Calu3 (cell line): ENCODE measurements around the gene MIEF1. TPM values are rescaled to one million over a fixed set of nuclear protein-coding genes. Genes with fewer than 3 reads are reported as not detected.
"Not testable (repeated sequence)": the region's sequence is repeated elsewhere in the genome, so short reads cannot be mapped to it uniquely, and the experiment has no call there.

Source experiments
- BruUV-seq: library from RNA; stranded (reverse); fragments of 400-500 nt; replicated peaks from 2 replicates; lab custom pipeline; 2021; lab: Mats Ljungman, UMichigan
- CTCF ChIA-PET: fragments of 300-600 bp; sonication (Branson Sonifier 250); formaldehyde crosslinking; loops from one replicate; lab custom pipeline; 2022; ENCODE audit warnings: antibody characterized with exemption; lab: Charles Lee
- DNase-seq: peaks from one replicate; pipeline ENCODE4 v3.0.0; 2022
- H3K27ac Mint-ChIP-seq: one replicate; pipeline ENCODE4 v1.8.0; 2022; ENCODE audit warnings: mixed read lengths; ENCODE audit not compliant: unreplicated experiment
- H3K27me3 Mint-ChIP-seq: one replicate; pipeline ENCODE4 v1.8.0; 2022; ENCODE audit warnings: mixed read lengths; ENCODE audit not compliant: unreplicated experiment
- H3K36me3 Mint-ChIP-seq: one replicate; pipeline ENCODE4 v1.8.0; 2022; ENCODE audit warnings: mild to moderate bottlenecking, moderate library complexity, mixed read lengths; ENCODE audit not compliant: insufficient read depth, unreplicated experiment
- H3K4me1 Mint-ChIP-seq: one replicate; pipeline ENCODE4 v1.8.0; 2022; ENCODE audit warnings: mild to moderate bottlenecking, low read depth, mixed read lengths; ENCODE audit not compliant: unreplicated experiment
- H3K4me3 Mint-ChIP-seq: one replicate; pipeline ENCODE4 v1.8.0; 2022; ENCODE audit warnings: mild to moderate bottlenecking, low read depth, moderate library complexity, mixed read lengths; ENCODE audit not compliant: unreplicated experiment
- H3K9me3 Mint-ChIP-seq: one replicate; pipeline ENCODE4 v1.8.0; 2022; ENCODE audit warnings: low read depth, mixed read lengths; ENCODE audit not compliant: unreplicated experiment
- CTCF ChIP-seq: fragments of 200-600 bp; IDR thresholded peaks from one replicate; pipeline ENCODE4 v1.8.0; 2022; ENCODE audit warnings: antibody characterized with exemption; ENCODE audit not compliant: unreplicated experiment
- intact Hi-C: fragments of 100-400 bp; cut with micrococcal nuclease; formaldehyde crosslinking; loops from one replicate; pipeline ENCODE4 v1.10.0; 2022; ENCODE audit not compliant: unreplicated experiment
- total RNA-seq: library from RNA; stranded (reverse); gene quantifications from 2 replicates; pipeline ENCODE4 v1.2.3, GENCODE V29; 2022

Gene MIEF1
- total RNA-seq, 1 experiment from 2014 or later, result 39.2 TPM

DNA sequence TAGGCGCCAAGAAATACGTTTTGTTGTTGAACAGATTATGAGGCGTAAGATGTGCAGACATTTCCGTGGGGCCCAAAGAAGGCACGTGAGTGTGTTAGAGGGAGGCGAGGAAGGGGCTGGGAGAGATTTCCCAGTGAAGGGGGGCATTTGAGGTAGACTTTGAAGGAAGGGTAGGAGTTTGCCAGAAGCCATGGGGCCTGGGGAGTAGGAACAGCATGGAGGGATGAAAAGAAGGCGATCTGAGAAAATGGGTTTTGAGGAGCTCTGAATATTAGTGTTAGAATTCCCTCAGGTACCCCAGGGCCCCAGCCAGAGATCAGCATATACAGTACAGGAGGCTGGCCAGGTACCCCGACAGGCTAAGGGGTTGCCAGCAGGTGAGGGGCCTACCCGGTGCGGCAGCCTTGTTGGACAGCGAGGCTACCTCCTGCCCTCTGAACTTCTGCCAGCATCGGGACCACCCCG, 414 bp upstream of the MIEF1 start:
- H3K4me1 Mint-ChIP-seq, result peaks cover 46% of the 10 kb centered on the region
- peak overlapping the region; percentile 82 for H3K27ac Mint-ChIP-seq
- H3K27me3 Mint-ChIP-seq, result no peaks in the 10 kb centered on the region
- intact Hi-C loops, result no loop called here
- DNase-seq, result no peak
- no peak for TF ChIP-seq CTCF
- BruUV-seq, result no TSS peak
- H3K4me3 Mint-ChIP-seq, result peak overlapping the region; percentile 91
- peaks cover 51% of the 10 kb centered on the region for H3K36me3 Mint-ChIP-seq
- no peaks in the 10 kb centered on the region for H3K9me3 Mint-ChIP-seq
- CTCF ChIA-PET, result interaction anchor here (0.5 to 1.5 kb wide), 16 partner anchors 8 to 855 kb away, joined by 3 to 6 read pairs (median 4); partner anchors contain the start of genes ATF4 and TAB1

- Mint-ChIP-seq H3K4me3 (peak overlapping the region; percentile 91), H3K36me3 (peaks cover 54% of the 10 kb centered on the region), H3K27ac (no peak overlapping the region), H3K27me3 (no peaks in the 10 kb centered on the region), H3K9me3 (no peaks in the 10 kb centered on the region), H3K4me1 (peaks cover 46% of the 10 kb centered on the region)
- no peak for TF ChIP-seq CTCF
- DNase-seq, result no peak
- BruUV-seq, result TSS peak; percentile 59
- intact Hi-C loops, result no loop called here
- CTCF ChIA-PET, result interaction anchor here (0.9 to 1.5 kb wide), 4 partner anchors 11 to 26 kb away, joined by 3 to 6 read pairs (median 5); partner anchors contain the start of gene ATF4
Measured at GRCh38 chr22:39502789-39503409, 809 bp downstream of the MIEF1 start.

GRCh38 chr22:39503630-39504029, 1.5 kb downstream of the MIEF1 start:
- intact Hi-C loops, result no loop called here
- Mint-ChIP-seq H3K27me3 (no peaks in the 10 kb centered on the region), H3K27ac (no peak overlapping the region), H3K36me3 (peaks cover 61% of the 10 kb centered on the region), H3K9me3 (no peaks in the 10 kb centered on the region), H3K4me1 (peaks cover 44% of the 10 kb centered on the region), H3K4me3 (peak overlapping the region; percentile 91)
- BruUV-seq, result no TSS peak
- TF ChIP-seq CTCF, result no peak
- CTCF ChIA-PET, result no interaction called here
- no peak for DNase-seq

- Mint-ChIP-seq H3K27me3 (no peaks in the 10 kb centered on the region), H3K4me3 (peak overlapping the region; percentile 91), H3K9me3 (no peaks in the 10 kb centered on the region), H3K27ac (no peak overlapping the region), H3K4me1 (peaks cover 43% of the 10 kb centered on the region), H3K36me3 (peaks cover 63% of the 10 kb centered on the region)
- CTCF ChIA-PET, result no interaction called here
- no TSS peak for BruUV-seq
- DNase-seq, result no peak
- TF ChIP-seq CTCF, result no peak
- intact Hi-C loops, result no loop called here
Measured at GRCh38 chr22:39504071-39504470, 2.0 kb downstream of the MIEF1 start.

DNA sequence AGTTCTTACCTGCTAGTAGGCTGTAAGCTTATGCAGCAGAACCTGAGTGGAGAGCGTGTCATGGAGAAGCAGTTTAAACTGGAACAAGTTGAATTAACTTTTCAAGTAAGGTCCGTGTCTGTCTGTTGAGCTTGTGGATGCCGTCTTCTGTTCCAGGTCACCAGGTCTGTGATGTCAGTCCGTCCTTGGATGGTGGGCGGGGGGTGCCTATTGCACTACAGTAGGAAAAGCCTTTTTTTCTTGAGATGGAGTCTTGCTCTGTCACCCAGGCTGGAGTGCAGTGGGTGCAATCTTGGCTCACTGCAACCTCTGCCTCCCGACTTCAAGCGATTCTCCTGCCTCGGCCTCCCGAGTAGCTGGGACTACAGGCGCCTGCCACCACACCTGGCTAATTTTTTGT, 4.9 kb downstream of the MIEF1 start:
- peaks cover 29% of the 10 kb centered on the region for H3K4me1 Mint-ChIP-seq
- BruUV-seq, H3K9me3 Mint-ChIP-seq, intact Hi-C loops, H3K4me3 Mint-ChIP-seq, CTCF ChIA-PET, H3K27ac Mint-ChIP-seq, DNase-seq, H3K27me3 Mint-ChIP-seq: not testable (repeated sequence)
- H3K36me3 Mint-ChIP-seq, result peaks cover 81% of the 10 kb centered on the region
